Neural cell (in vitro differentiated cells): ENCODE measurements around the gene FKRP.

Source experiments
- EP300 ChIP-seq: fragments of 450-650 bp; conservative IDR thresholded peaks from 2 replicates; pipeline ENCODE4 v1.6.1; 2014; ENCODE audit warnings: antibody characterized with exemption, mild to moderate bottlenecking, moderate library complexity; ENCODE audit not compliant: poor library complexity, severe bottlenecking
- EZH2 ChIP-seq: fragments of 200-600, 300-800 bp; shearing (Covaris generic), sonication (generic); IDR thresholded peaks from 2 replicates; pipeline ENCODE4 v1.6.1; 2014; ENCODE audit warnings: antibody characterized with exemption, low read length, borderline replicate concordance, mild to moderate bottlenecking; ENCODE audit not compliant: insufficient read depth, poor library complexity, severe bottlenecking
- POLR2AphosphoS5 ChIP-seq: IDR thresholded peaks from 2 replicates; pipeline ENCODE4 v1.6.1; 2012
- SMC3 ChIP-seq: fragments of 450-650 bp; conservative IDR thresholded peaks from 2 replicates; pipeline ENCODE4 v1.6.1; 2014; ENCODE audit warnings: antibody characterized with exemption, mild to moderate bottlenecking, moderate library complexity; ENCODE audit not compliant: poor library complexity
- TAF1 ChIP-seq: IDR thresholded peaks from 2 replicates; pipeline ENCODE4 v1.6.1; 2012; ENCODE audit warnings: low read depth
- TF ChIP-seq, protein P1 (sequence below): fragments of 450-650 bp; IDR thresholded peaks from 2 replicates; pipeline ENCODE4 v1.5.1; 2014; ENCODE audit warnings: antibody characterized with exemption, mild to moderate bottlenecking, moderate library complexity; ENCODE audit not compliant: poor library complexity, severe bottlenecking
- TF ChIP-seq, protein P2 (sequence below): IDR thresholded peaks from 2 replicates; pipeline ENCODE4 v1.6.1; 2012; ENCODE audit warnings: borderline replicate concordance

DNA sequence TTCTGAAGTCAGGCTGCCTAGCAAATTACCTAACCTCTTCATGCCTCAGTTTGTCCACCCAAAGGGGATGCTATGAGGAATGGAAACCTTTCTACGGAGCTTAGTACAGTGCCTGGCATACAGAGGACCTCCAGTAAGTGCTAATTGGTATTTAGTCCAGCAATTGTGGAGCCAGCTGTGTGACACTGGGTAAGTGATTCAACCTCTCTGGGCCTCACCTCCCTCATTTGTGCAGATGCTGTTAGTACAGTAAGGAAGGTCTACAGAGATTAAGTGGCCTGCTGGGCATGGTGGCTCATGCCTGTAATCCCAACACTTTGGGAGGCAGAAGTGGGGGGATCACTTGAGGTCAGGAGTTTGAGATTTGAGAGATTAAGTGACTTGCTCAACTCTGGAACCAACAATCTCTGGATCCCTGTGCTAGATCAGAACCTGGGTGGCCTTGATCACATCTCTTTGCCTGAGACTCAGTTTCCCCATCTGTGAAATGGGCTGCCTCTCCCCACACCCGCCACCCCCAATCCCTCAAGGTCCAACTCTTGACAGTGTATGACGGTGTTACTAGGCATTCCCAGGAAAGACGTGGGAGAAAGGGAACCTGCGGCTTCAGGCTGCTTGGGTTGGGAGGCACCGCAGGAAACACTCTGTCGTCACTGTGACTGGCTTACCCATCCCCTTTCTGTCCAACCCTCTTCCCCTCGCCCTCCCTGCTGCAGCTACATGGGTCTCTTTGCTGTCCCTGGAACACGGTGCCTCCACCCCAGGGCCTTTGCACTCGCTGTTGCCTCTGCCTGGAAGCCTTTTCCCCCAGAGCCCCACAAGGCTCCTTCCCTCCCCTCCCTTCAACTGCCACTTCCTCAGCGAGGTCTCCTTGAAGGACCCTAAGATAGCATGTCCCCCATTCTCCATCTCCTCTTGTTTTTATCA, 47.2 kb upstream of the FKRP start:
- TF ChIP-seq, protein P1, sequence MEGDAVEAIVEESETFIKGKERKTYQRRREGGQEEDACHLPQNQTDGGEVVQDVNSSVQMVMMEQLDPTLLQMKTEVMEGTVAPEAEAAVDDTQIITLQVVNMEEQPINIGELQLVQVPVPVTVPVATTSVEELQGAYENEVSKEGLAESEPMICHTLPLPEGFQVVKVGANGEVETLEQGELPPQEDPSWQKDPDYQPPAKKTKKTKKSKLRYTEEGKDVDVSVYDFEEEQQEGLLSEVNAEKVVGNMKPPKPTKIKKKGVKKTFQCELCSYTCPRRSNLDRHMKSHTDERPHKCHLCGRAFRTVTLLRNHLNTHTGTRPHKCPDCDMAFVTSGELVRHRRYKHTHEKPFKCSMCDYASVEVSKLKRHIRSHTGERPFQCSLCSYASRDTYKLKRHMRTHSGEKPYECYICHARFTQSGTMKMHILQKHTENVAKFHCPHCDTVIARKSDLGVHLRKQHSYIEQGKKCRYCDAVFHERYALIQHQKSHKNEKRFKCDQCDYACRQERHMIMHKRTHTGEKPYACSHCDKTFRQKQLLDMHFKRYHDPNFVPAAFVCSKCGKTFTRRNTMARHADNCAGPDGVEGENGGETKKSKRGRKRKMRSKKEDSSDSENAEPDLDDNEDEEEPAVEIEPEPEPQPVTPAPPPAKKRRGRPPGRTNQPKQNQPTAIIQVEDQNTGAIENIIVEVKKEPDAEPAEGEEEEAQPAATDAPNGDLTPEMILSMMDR = no peak
- TF ChIP-seq, protein P2, sequence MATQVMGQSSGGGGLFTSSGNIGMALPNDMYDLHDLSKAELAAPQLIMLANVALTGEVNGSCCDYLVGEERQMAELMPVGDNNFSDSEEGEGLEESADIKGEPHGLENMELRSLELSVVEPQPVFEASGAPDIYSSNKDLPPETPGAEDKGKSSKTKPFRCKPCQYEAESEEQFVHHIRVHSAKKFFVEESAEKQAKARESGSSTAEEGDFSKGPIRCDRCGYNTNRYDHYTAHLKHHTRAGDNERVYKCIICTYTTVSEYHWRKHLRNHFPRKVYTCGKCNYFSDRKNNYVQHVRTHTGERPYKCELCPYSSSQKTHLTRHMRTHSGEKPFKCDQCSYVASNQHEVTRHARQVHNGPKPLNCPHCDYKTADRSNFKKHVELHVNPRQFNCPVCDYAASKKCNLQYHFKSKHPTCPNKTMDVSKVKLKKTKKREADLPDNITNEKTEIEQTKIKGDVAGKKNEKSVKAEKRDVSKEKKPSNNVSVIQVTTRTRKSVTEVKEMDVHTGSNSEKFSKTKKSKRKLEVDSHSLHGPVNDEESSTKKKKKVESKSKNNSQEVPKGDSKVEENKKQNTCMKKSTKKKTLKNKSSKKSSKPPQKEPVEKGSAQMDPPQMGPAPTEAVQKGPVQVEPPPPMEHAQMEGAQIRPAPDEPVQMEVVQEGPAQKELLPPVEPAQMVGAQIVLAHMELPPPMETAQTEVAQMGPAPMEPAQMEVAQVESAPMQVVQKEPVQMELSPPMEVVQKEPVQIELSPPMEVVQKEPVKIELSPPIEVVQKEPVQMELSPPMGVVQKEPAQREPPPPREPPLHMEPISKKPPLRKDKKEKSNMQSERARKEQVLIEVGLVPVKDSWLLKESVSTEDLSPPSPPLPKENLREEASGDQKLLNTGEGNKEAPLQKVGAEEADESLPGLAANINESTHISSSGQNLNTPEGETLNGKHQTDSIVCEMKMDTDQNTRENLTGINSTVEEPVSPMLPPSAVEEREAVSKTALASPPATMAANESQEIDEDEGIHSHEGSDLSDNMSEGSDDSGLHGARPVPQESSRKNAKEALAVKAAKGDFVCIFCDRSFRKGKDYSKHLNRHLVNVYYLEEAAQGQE = no peak
- TF ChIP-seq EP300 (no peak), POLR2AphosphoS5 (no peak), SMC3 (no peak), TAF1 (no peak), EZH2 (no peak)
